GM21360 (cell line): Measurements from ENCODE around the gene DTL.
"Not testable (repeated sequence)": the region's sequence is repeated elsewhere in the genome, so short reads cannot be mapped to it uniquely, and the experiment has no call there.

Experiments used
- ATAC-seq: cut with Tn5 transposase; IDR thresholded peaks from one replicate; pipeline ENCODE4 v1.9.1; 2021; ENCODE audit warnings: mild to moderate bottlenecking, moderate library complexity; ENCODE audit not compliant: unreplicated experiment

The DTL gene

GRCh38 chr1:212035123-212035834 is at the start of gene DTL, which contains the start of gene INTS7:
Gene DTL, plus strand, starts transcription at chr1:212035748. Its CDS starts 143 bp downstream, at chr1:212035891.
Gene INTS7, minus strand, starts transcription at chr1:212035557. Its CDS starts 120 bp downstream, at chr1:212035437.
- ATAC-seq, result peak; percentile 77

GRCh38 chr1:211986628-211987254 is 48.8 kb upstream of the DTL start:
- ATAC-seq, result no peak

- ATAC-seq, result no peak
These were observed 43.9 kb upstream of the DTL start for GRCh38 chr1:211991695-211992094.

GRCh38 chr1:211997426-211997825 is 38.1 kb upstream of the DTL start:
- not testable (repeated sequence) for ATAC-seq

- no peak for ATAC-seq
These were observed 33.0 kb upstream of the DTL start for GRCh38 chr1:212002536-212002935.

GRCh38 chr1:212004895-212005608 is 30.5 kb upstream of the DTL start:
- ATAC-seq, result no peak

- ATAC-seq, result no peak
These were observed 28.4 kb upstream of the DTL start for GRCh38 chr1:212007178-212007577.

- ATAC-seq, result no peak
These were observed 27.7 kb upstream of the DTL start for GRCh38 chr1:212007886-212008285.

- ATAC-seq, result no peak
These were observed 26.0 kb upstream of the DTL start for GRCh38 chr1:212009561-212009960.

GRCh38 chr1:212010004-212010403 is 25.5 kb upstream of the DTL start:
- no peak for ATAC-seq

GRCh38 chr1:212012034-212012740 is 23.4 kb upstream of the DTL start:
- peak; percentile 90 for ATAC-seq

GRCh38 chr1:212013672-212014071 is 21.9 kb upstream of the DTL start:
- no peak for ATAC-seq

GRCh38 chr1:212020975-212021374 is 14.6 kb upstream of the DTL start:
- ATAC-seq, result no peak

GRCh38 chr1:212021563-212021962 is 14.0 kb upstream of the DTL start:
- ATAC-seq, result no peak

- not testable (repeated sequence) for ATAC-seq
These were observed 12.6 kb upstream of the DTL start for GRCh38 chr1:212022908-212023307.

- ATAC-seq, result no peak
These were observed 10.9 kb upstream of the DTL start for GRCh38 chr1:212024469-212025149.

- ATAC-seq, result not testable (repeated sequence)
These were observed 7.8 kb upstream of the DTL start for GRCh38 chr1:212027727-212028126.

GRCh38 chr1:212030936-212031528 is 4.5 kb upstream of the DTL start:
- ATAC-seq, result no peak

- peak; percentile 1 for ATAC-seq
These were observed 929 bp upstream of the DTL start for GRCh38 chr1:212034516-212035122.
